H1 (cell line): Measurements from ENCODE around the gene PCGF3. TPM values are rescaled to one million over a fixed set of nuclear protein-coding genes. Genes with fewer than 3 reads are reported as not detected.

ENCODE experiments used
- CTBP2 ChIP-seq: IDR thresholded peaks from 2 replicates; pipeline ENCODE4 v1.7.0; 2011; ENCODE audit warnings: borderline replicate concordance, mild to moderate bottlenecking, moderate library complexity, mixed read lengths, low read length; ENCODE audit not compliant: insufficient read depth, insufficient read length
- JUN ChIP-seq: IDR thresholded peaks from 2 replicates; pipeline ENCODE4 v1.6.1; 2011; ENCODE audit warnings: low read depth, mild to moderate bottlenecking, improper control_type of control experiment, low read length
- MAFK ChIP-seq: IDR thresholded peaks from 2 replicates; pipeline ENCODE4 v1.6.1; 2012; ENCODE audit warnings: low read depth, mild to moderate bottlenecking, improper control_type of control experiment, low read length
- RFX5 ChIP-seq: IDR thresholded peaks from 2 replicates; pipeline ENCODE4 v1.6.1; 2011; ENCODE audit warnings: low read depth, low read length, improper control_type of control experiment, borderline replicate concordance
- SP4 ChIP-seq: IDR thresholded peaks from 2 replicates; pipeline ENCODE4 v1.6.1; 2012; ENCODE audit warnings: low read length, inconsistent platforms
- TCF12 ChIP-seq: IDR thresholded peaks from 2 replicates; pipeline ENCODE4 v1.6.1; 2011; ENCODE audit warnings: low read depth, mild to moderate bottlenecking, low read length
- USF2 ChIP-seq: IDR thresholded peaks from 2 replicates; pipeline ENCODE4 v1.6.1; 2011; ENCODE audit warnings: low read length, improper control_type of control experiment
- polyA plus RNA-seq, 7 experiments: library from polyadenylated mRNA; depleted of rRNA in 3 of 7; stranded (reverse) in 5 of 7; unstranded in 2 of 7; fragments of >200 nt in 5 of 7; fragments of 200-250 nt in 2 of 7; gene quantifications; 1 replicate in 5 of 7; 2 replicates in 1 of 7; 4 replicates in 1 of 7; pipeline versions ENCODE4 v1.2.1 to v1.2.3, GENCODE V29; 2011 to 2013; ENCODE audit warnings: missing spikeins in 2 of 7, mixed read lengths in 2 of 7
- total RNA-seq: library from RNA; stranded (reverse); fragmentation: NEBNext Ultra II Directional; extraction: Animal tissue kit (Norgen Biotek cat#: 25700); gene quantifications from 2 replicates; pipeline ENCODE4 v1.2.1, GENCODE V29; 2021
- TF ChIP-seq, protein P1 (sequence below): IDR thresholded peaks from 2 replicates; pipeline ENCODE4 v1.6.1; 2012; ENCODE audit warnings: low read length, inconsistent platforms

Gene PCGF3
- total and polyA plus RNA-seq, 2 of the 8 experiments (the other 6 are each of a cell fraction or from before 2014, with no cell fraction given) = 52.7 to 52.9 TPM

- TF ChIP-seq, protein P1, sequence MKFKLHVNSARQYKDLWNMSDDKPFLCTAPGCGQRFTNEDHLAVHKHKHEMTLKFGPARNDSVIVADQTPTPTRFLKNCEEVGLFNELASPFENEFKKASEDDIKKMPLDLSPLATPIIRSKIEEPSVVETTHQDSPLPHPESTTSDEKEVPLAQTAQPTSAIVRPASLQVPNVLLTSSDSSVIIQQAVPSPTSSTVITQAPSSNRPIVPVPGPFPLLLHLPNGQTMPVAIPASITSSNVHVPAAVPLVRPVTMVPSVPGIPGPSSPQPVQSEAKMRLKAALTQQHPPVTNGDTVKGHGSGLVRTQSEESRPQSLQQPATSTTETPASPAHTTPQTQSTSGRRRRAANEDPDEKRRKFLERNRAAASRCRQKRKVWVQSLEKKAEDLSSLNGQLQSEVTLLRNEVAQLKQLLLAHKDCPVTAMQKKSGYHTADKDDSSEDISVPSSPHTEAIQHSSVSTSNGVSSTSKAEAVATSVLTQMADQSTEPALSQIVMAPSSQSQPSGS = no peak
- TF ChIP-seq TCF12 (no peak), JUN (no peak), CTBP2 (no peak), USF2 (no peak), RFX5 (no peak), SP4 (no peak), MAFK (no peak)
- TF ChIP-seq, all 59 proteins: peak for 0
Measured at GRCh38 chr4:720111-720860, 14.7 kb downstream of the PCGF3 start (continued).
